HG03175 (cell line): ENCODE measurements around the gene KCNJ9.
"Not testable (repeated sequence)": the region's sequence is repeated elsewhere in the genome, so short reads cannot be mapped to it uniquely, and the experiment has no call there.

Source experiments
- ATAC-seq: cut with Tn5 transposase; IDR thresholded peaks from one replicate; pipeline ENCODE4 v1.9.1; 2021; ENCODE audit warnings: mild to moderate bottlenecking, moderate library complexity; ENCODE audit not compliant: unreplicated experiment

KCNJ9 gene

GRCh38 chr1:160124705-160125478 is 43.6 kb downstream of the KCNJ9 start:
- ATAC-seq = no peak

- ATAC-seq = no peak
These were observed 44.4 kb downstream of the KCNJ9 start for GRCh38 chr1:160125746-160126145.

DNA sequence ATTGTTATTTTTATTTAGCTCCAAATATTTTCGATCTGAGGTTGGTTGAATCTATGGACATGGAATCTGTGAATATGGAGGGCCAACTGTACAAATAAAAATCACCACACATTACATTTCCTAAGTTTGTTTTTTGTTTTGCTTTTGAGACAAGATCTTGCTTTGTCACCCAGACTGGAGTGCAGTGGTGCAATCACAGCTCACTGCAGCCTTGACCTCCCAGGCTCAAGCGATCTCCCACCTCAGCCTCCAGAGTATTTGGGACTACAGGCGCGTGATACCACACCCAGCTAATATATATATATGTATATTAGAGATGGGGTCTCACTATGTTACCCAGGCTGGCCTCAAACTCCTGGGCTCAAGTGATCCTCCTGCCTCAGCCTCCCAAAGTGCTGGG is 45.0 kb downstream of the KCNJ9 start:
- not testable (repeated sequence) for ATAC-seq

- no peak for ATAC-seq
These were observed 46.0 kb downstream of the KCNJ9 start for GRCh38 chr1:160127381-160127780.

- ATAC-seq = no peak
These were observed 46.7 kb downstream of the KCNJ9 start for GRCh38 chr1:160127865-160128523.

DNA sequence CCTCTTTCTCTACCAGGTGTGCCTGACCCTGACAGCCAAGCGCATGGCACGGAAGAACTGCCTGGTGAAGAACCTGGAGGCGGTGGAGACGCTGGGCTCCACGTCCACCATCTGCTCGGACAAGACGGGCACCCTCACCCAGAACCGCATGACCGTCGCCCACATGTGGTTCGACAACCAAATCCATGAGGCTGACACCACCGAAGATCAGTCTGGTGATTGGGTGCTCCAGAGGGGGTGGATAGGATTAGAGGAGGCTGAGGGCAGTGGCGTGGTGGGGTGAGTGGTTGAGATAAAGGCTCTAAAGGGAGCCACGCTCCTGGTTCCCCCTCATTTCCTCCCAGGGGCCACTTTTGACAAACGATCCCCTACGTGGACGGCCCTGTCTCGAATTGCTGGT is 47.3 kb downstream of the KCNJ9 start:
- ATAC-seq = no peak

DNA sequence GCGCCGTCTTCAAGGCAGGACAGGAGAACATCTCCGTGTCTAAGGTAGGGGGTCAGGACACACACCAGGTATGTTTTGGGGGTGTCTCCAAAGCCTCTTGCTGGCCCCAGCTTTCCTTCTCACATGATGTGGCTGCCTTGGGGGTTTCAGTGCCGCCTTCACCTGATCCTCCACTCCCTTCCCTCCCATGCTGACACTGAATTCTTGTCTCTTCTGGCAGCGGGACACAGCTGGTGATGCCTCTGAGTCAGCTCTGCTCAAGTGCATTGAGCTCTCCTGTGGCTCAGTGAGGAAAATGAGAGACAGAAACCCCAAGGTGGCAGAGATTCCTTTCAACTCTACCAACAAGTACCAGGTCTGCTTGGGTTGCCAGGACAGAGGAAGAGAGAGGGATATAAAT is 47.7 kb downstream of the KCNJ9 start:
- ATAC-seq = no peak

- no peak for ATAC-seq
These were observed 48.2 kb downstream of the KCNJ9 start for GRCh38 chr1:160129558-160129957.

DNA sequence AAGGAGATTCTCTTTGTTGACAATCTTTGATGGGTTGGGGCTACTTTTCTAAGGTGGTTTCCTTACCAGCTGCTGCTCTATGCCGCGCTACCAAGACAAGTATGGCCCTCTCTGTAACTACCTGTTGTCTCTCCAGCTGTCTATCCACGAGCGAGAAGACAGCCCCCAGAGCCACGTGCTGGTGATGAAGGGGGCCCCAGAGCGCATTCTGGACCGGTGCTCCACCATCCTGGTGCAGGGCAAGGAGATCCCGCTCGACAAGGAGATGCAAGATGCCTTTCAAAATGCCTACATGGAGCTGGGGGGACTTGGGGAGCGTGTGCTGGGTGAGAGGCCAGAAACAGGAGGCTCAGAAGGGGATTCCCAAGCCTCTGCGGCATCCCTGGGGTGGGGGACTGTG is 48.6 kb downstream of the KCNJ9 start:
- no peak for ATAC-seq

- no peak for ATAC-seq
These were observed 49.1 kb downstream of the KCNJ9 start for GRCh38 chr1:160130486-160130885.

DNA sequence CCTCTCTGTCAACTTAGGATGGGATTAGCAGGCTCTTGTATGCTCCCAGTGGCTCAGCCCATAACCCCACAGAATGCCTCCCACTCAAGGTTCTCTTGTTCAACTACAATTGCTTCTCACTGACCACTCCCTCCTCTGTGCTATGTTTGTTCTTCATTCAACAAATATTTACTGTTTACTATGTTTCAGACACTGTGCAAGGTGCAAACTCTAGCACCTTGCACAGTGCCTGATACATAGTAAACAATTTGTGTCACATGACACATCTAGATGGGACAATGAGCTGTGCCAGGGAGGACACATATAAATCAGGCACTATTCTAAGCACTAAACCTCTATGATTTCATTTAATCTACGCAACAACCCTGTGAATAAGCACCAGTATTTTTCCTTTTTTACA is 49.6 kb downstream of the KCNJ9 start:
- no peak for ATAC-seq

DNA sequence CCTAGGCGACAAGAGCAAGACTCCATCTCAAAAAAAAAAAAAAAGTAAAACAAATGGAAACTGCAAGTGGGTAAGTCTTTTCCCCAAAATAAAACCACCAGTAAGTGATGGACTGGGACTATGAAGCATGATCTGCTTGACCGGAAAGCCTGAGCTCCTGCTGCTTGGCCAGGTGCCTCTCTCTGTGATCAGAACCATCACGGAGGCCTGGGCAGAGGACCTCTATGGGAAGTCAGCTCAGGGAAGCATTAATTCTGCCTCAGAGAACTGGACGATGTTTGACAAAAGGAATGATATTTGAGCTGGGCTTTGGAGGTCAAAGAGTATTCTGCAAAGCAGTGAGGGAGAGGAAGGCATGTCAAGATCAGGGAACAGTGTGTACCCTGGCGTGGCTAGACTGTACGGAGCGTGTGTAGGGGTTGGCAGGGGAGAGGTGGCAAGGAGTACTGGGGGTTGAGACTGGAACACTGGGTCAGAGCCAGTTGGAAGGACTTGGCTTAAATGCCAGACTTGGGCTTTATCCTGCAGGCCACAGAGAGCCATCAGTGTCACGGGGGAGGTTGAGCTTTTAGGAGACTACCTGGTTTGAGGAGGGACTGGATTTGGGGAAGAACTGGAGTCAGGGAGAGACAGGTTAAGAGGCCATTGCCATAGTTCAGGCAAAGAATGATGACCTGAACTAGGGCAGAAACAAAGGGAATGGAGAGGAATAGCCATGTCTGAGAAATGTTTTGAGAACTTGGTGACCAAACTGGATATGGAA is 50.6 kb downstream of the KCNJ9 start:
- no peak for ATAC-seq

DNA sequence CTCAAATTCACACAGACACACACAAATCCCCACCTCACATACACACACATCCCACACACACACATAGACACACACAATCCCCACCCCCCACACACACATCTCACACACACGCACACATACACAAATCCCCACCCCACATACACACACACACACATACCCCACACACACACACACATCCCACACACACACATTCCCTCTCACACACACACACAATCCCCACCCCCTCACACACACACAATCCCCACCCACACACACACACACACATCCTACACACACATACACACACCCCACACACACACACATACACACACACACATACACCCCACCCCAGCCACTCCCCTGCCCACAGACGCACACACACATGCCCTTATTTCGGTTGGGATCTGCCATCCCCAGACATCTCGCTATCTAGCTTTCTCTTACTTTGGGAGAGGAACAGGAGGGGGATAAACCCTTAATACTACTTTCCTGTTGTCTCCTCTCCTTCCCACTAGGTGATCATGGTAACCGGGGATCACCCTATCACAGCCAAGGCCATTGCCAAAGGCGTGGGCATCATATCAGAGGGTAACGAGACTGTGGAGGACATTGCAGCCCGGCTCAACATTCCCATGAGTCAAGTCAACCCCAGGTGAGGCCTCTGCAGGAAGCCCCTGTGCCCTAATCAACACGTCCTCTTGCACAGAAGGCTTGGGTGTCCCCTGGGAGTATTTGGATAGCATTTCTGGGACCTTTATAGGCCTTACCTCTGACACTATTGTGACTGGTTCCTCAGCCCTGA is 52.8 kb downstream of the KCNJ9 start:
- no peak for ATAC-seq

GRCh38 chr1:160134791-160135572 is 53.6 kb downstream of the KCNJ9 start:
- ATAC-seq = no peak

DNA sequence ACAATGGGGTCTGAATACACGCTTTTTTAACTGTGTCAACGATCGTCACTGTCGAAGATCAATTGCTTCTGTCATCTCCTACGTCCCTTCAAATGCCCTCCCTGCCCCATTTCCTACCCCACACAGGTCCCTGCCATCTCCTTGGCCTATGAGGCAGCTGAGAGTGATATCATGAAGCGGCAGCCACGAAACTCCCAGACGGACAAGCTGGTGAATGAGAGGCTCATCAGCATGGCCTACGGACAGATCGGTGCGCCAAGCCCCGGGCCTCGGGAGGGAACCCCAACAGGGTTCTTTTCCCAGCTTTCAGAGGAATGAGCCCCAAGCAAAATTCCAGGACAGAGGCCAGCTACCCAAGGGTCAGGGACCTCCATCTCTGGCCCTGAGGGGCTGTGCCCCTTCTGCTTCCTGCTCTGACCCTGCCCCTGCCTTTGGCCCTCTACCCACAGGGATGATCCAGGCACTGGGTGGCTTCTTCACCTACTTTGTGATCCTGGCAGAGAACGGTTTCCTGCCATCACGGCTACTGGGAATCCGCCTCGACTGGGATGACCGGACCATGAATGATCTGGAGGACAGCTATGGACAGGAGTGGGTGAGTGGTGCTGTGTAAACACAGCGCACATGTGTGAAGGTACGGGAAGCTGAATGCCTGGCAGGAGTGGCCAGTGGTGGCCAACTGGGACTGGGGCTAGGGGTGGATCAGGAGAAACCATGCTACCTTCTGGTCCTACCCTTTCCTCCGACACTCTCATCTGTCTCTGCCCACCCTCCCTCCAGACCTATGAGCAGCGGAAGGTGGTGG is 55.0 kb downstream of the KCNJ9 start:
- ATAC-seq = no peak

DNA sequence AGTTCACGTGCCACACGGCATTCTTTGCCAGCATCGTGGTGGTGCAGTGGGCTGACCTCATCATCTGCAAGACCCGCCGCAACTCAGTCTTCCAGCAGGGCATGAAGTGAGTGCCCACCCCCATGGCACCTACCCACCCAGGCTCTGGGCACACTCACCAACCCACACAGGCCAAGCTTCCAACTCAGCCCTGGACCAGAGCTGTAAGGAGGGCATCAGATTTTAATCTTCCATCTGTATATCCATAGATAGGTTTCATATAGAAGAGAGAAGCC is 55.5 kb downstream of the KCNJ9 start:
- ATAC-seq = no peak

- no peak for ATAC-seq
These were observed 56.0 kb downstream of the KCNJ9 start for GRCh38 chr1:160137216-160137862.

DNA sequence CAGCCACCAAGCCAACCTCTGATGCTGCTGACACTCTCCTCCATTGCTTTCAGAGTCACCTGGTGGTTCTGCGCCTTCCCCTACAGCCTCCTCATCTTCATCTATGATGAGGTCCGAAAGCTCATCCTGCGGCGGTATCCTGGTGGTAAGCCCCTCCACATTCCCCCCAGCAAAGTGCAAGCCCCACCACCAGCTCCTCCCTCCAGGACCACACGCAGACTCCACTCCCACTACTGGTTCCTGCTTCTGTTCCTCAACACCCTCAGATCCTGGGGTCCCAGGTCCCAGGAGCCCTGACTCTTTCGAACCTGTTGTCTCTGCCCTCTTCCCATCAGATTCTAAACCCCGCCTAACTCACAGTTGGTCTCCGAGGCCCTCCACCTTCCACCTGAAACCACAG is 58.5 kb downstream of the KCNJ9 start:
- no peak for ATAC-seq
